ENCODE measurements around the gene PMPCB.
"Not testable (repeated sequence)": the region's sequence is repeated elsewhere in the genome, so short reads cannot be mapped to it uniquely, and the experiment has no call there.

PMPCB gene

GRCh38 chr7:103296901-103297836 lies at the start of gene PMPCB:
TSS of gene PMPCB (plus strand) at chr7:103297435. CDS start at chr7:103297460, 25 bp downstream.
- DNase-seq (ENCODE audit: insufficient read length, low spot score) = peak; percentile 75
- TF ChIP-seq CTCF (IDR thresholded peaks at IDR 0.05; ENCODE audit: insufficient read depth, missing control alignments) = peak; percentile 92
- FAIRE-seq = peak; percentile 58

- DNase-seq (ENCODE audit: insufficient read length, low spot score); FAIRE-seq: not testable (repeated sequence)
Measured at GRCh38 chr7:103253699-103254506, 43.3 kb upstream of the PMPCB start.

- DNase-seq (ENCODE audit: insufficient read length, low spot score); FAIRE-seq: not testable (repeated sequence)
Measured at GRCh38 chr7:103264054-103264453, 33.2 kb upstream of the PMPCB start.

GRCh38 chr7:103266229-103266628 lies 31.0 kb upstream of the PMPCB start:
- not testable (repeated sequence) for DNase-seq (ENCODE audit: insufficient read length, low spot score); FAIRE-seq

GRCh38 chr7:103273374-103273773 lies 23.9 kb upstream of the PMPCB start:
- FAIRE-seq = not testable (repeated sequence)

GRCh38 chr7:103274867-103275266 lies 22.4 kb upstream of the PMPCB start:
- FAIRE-seq; DNase-seq (ENCODE audit: insufficient read length, low spot score): not testable (repeated sequence)

More at GRCh38 chr7:103273374-103273773, 23.9 kb upstream of the PMPCB start:
- not testable (repeated sequence) for DNase-seq (ENCODE audit: insufficient read length, low spot score)

- not testable (repeated sequence) for FAIRE-seq
Measured at GRCh38 chr7:103278195-103278594, 19.0 kb upstream of the PMPCB start.

GRCh38 chr7:103279636-103279962 lies 17.6 kb upstream of the PMPCB start:
- DNase-seq (ENCODE audit: insufficient read length, low spot score); FAIRE-seq: not testable (repeated sequence)

More at GRCh38 chr7:103278195-103278594, 19.0 kb upstream of the PMPCB start:
- DNase-seq (ENCODE audit: insufficient read length, low spot score) = not testable (repeated sequence)

- not testable (repeated sequence) for DNase-seq (ENCODE audit: insufficient read length, low spot score); FAIRE-seq
Measured at GRCh38 chr7:103279963-103280802, 17.1 kb upstream of the PMPCB start.

- not testable (repeated sequence) for DNase-seq (ENCODE audit: insufficient read length, low spot score); FAIRE-seq
Measured at GRCh38 chr7:103280803-103281155, 16.5 kb upstream of the PMPCB start.

GRCh38 chr7:103282802-103283427 lies 14.3 kb upstream of the PMPCB start:
- not testable (repeated sequence) for FAIRE-seq; DNase-seq (ENCODE audit: insufficient read length, low spot score)

GRCh38 chr7:103292122-103292521 lies 5.1 kb upstream of the PMPCB start:
- no peak for DNase-seq (ENCODE audit: insufficient read length, low spot score)
- no peak for FAIRE-seq
- no peak for TF ChIP-seq CTCF (IDR thresholded peaks at IDR 0.05; ENCODE audit: insufficient read depth, missing control alignments)
